ENCODE data around the gene UGP2.
A peak's percentile ranks its signal among the peaks of the same experiment; 100 is the strongest.

Gene UGP2

DNA sequence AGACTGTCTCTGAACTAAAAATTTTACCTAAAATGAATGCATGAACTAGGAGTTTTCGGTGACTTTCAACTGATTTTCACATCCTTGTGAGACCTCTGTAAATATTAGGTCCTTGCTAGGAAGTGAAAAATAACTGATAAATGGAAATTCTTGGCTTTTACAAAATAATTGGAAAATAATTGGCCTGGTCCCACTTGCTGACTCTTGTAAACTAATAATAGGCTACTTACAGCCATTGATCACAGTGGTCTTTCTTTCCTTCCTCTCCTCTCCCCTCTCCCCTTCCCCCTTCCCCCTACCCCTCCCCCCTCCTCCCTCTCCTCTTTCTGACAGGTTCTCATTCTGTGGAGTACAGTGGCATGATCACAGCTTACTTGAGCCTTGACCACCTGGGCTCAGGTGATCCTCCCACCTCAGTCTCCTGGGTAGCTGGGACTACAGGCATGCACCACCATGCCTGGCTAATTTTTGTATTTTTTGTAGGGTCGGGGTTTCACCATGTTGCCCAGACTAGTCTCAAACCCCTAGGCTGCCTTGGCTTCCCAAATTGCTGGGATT lies 38.3 kb downstream of the UGP2 start:
- H3K4me1 Mint-ChIP-seq (ENCODE audit: low read depth): no peaks in the 10 kb centered on the region
- intact Hi-C loops (cut with micrococcal nuclease): no loop called here
- H3K4me3 Mint-ChIP-seq: no peak overlapping the region
- no peak overlapping the region for H3K27ac Mint-ChIP-seq
- H3K36me3 Mint-ChIP-seq (ENCODE audit: low read depth): peaks cover 84% of the 10 kb centered on the region
- H3K27me3 Mint-ChIP-seq: no peaks in the 10 kb centered on the region
- H3K9me3 Mint-ChIP-seq: no peaks in the 10 kb centered on the region

DNA sequence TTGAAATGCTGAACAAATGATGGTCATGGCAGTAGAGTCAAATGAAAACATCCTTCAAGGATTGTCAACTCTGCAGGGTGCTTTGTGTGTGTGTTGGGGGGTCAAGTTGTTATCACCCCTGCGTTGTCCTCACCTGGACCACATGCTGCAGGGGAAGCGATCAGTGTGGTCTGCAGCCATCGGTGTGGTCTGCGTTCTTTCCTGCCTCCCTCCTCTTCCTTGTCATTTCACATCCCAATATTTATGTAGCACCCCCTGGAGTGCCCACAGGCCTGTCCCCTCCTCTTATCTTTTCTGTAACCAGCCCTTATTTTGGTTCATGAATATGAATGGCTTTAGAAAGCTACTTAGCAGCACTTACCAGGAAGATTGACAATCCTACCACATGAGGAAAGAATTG lies 38.9 kb downstream of the UGP2 start:
- H3K4me1 Mint-ChIP-seq (ENCODE audit: low read depth): no peaks in the 10 kb centered on the region
- H3K9me3 Mint-ChIP-seq: no peaks in the 10 kb centered on the region
- peak overlapping the region; percentile 17 for H3K27ac Mint-ChIP-seq
- no peak overlapping the region for H3K4me3 Mint-ChIP-seq
- H3K36me3 Mint-ChIP-seq (ENCODE audit: low read depth): peaks cover 85% of the 10 kb centered on the region
- no peaks in the 10 kb centered on the region for H3K27me3 Mint-ChIP-seq
- intact Hi-C loops (cut with micrococcal nuclease): no loop called here

DNA sequence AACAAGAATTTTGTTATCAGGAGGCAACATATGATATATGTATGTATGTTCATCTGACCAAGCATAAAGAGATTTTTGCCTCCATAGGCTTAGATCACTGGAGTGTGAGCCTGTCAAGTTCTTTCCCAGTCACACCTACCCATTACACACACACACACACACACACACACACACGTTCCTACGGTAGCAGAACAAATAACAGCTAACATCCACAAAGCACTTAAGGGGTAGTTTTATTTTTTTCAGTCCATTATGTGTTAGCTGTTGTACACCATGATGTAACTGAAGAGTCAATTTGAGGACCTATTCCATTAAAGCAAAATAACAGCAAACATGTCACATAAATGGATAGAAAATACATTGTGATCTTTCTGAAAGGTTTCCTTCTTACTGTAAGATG lies 39.5 kb downstream of the UGP2 start:
- intact Hi-C loops (cut with micrococcal nuclease): no loop called here
- peaks cover 83% of the 10 kb centered on the region for H3K36me3 Mint-ChIP-seq (ENCODE audit: low read depth)

DNA sequence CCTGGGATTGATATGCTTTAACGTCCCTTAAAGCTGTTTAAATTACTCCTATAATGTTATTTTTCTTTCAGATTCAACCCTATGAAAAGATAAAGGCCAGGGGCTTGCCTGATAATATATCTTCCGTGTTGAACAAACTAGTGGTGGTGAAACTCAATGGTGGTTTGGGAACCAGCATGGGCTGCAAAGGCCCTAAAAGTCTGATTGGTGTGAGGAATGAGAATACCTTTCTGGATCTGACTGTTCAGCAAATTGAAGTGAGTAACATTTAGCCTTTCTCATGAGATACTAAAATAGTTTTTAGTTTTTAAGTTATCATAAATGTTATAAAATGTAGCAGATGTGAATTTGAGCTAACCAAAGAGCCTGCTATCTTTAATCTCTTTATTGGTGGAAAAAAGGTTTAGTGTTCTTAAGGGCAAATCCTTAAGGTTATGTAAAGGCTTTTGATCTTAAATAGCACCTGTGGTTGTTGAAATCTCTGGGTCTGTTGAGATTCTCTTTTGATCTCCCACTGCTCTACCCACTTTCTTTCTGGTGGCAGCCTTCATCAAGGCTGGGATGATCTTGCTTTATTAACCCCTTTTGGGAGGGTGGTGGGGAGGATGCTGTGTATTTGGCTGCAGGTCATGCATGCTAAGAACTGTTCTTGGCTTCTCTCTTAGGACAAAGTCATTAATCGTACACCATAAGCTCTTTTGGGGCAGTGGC lies 40.9 kb downstream of the UGP2 start:
- H3K9me3 Mint-ChIP-seq: no peaks in the 10 kb centered on the region
- H3K36me3 Mint-ChIP-seq (ENCODE audit: low read depth): peaks cover 84% of the 10 kb centered on the region
- no peak overlapping the region for H3K27ac Mint-ChIP-seq
- no peaks in the 10 kb centered on the region for H3K4me1 Mint-ChIP-seq (ENCODE audit: low read depth)
- intact Hi-C loops (cut with micrococcal nuclease): no loop called here
- no peak overlapping the region for H3K4me3 Mint-ChIP-seq
- no peaks in the 10 kb centered on the region for H3K27me3 Mint-ChIP-seq

More for the DNA sequence above, 39.5 kb downstream of the UGP2 start:
- Mint-ChIP-seq H3K27ac (no peak overlapping the region), H3K27me3 (no peaks in the 10 kb centered on the region), H3K4me3 (no peak overlapping the region), H3K4me1 (ENCODE audit: low read depth) (no peaks in the 10 kb centered on the region), H3K9me3 (no peaks in the 10 kb centered on the region)

DNA sequence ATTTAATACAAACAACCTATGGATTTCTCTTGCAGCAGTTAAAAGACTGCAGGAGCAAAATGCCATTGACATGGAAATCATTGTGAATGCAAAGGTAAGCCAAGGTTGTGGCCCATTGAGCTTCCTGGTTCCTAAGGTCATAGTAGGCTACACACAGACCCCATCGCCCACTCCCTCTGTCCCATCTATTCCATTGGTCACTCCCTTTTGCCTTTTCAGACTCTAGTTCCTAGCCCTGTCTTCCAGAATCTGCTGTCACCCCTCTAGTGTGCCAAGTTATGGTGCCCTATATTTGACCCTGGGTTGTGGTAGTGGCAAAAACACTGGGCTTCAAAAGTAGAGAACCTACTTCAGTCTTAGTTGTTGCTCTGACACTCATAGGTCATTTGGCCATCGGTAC lies 44.7 kb downstream of the UGP2 start:
- Mint-ChIP-seq H3K36me3 (ENCODE audit: low read depth) (peaks cover 97% of the 10 kb centered on the region), H3K4me3 (no peak overlapping the region), H3K27me3 (no peaks in the 10 kb centered on the region), H3K27ac (peak overlapping the region; percentile 52), H3K9me3 (no peaks in the 10 kb centered on the region), H3K4me1 (ENCODE audit: low read depth) (no peaks in the 10 kb centered on the region)
- intact Hi-C loops (cut with micrococcal nuclease): no loop called here

DNA sequence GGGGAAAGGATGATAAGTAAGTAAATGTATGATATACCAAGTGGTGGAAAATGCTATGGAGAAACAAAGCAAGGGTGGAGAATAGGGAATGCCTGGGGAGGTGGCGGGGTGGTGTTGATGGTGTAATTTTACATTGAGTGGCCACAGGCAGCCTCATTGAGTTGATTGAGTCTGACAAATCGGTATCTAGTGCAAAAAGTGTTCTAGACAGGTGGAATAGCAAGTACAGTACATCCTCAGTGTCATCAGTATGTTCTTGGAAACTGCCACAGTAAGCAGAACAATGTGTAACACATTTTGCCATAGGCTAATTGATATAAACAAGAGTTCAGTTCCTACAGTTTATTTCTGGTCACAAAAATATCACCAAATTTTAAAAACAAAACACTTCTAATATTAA lies 46.4 kb downstream of the UGP2 start:
- H3K36me3 Mint-ChIP-seq (ENCODE audit: low read depth): peaks cover 91% of the 10 kb centered on the region
- no peaks in the 10 kb centered on the region for H3K27me3 Mint-ChIP-seq
- H3K27ac Mint-ChIP-seq: no peak overlapping the region
- H3K9me3 Mint-ChIP-seq: no peaks in the 10 kb centered on the region
- H3K4me3 Mint-ChIP-seq: no peak overlapping the region
- no peaks in the 10 kb centered on the region for H3K4me1 Mint-ChIP-seq (ENCODE audit: low read depth)
- intact Hi-C loops (cut with micrococcal nuclease): no loop called here

- peak overlapping the region; percentile 2 for H3K27ac Mint-ChIP-seq
- peaks cover 91% of the 10 kb centered on the region for H3K36me3 Mint-ChIP-seq (ENCODE audit: low read depth)
- H3K9me3 Mint-ChIP-seq: no peaks in the 10 kb centered on the region
- H3K4me3 Mint-ChIP-seq: no peak overlapping the region
- intact Hi-C loops (cut with micrococcal nuclease): no loop called here
- no peaks in the 10 kb centered on the region for H3K27me3 Mint-ChIP-seq
- no peaks in the 10 kb centered on the region for H3K4me1 Mint-ChIP-seq (ENCODE audit: low read depth)
These were observed 47.0 kb downstream of the UGP2 start for GRCh38 chr2:63888490-63889402.

- Mint-ChIP-seq H3K36me3 (ENCODE audit: low read depth) (peaks cover 90% of the 10 kb centered on the region), H3K4me3 (no peak overlapping the region), H3K9me3 (no peaks in the 10 kb centered on the region), H3K4me1 (ENCODE audit: low read depth) (no peaks in the 10 kb centered on the region), H3K27ac (no peak overlapping the region), H3K27me3 (no peaks in the 10 kb centered on the region)
- intact Hi-C loops (cut with micrococcal nuclease): no loop called here
These were observed 49.0 kb downstream of the UGP2 start for GRCh38 chr2:63890678-63891077.

DNA sequence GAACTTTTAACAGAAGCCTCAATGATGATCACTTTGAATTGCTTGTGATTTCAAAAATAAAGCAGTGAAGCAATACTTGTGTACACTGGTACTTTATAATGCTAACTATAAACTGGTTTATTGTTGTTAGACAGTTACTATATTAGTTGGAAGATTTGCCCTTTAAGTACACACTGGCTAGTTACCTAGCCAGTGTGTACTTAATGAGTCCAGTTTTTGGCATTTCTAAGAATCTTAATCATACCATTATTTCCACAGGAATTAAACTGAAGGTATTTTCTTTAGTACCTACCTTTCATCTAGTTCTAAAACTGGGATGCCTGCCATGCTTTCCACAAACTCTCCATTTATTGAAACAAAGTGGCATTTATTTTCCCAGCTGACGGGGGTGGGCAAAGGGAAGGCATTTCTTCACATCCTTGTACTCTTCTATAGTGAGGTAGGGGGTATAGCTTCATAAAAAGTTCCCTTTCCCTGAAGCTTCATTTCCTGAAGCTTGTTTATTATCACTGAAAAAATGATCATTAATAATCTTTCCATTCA lies 49.9 kb downstream of the UGP2 start:
- intact Hi-C loops (cut with micrococcal nuclease): no loop called here

GRCh38 chr2:63893163-63893562 lies 51.5 kb downstream of the UGP2 start:
- intact Hi-C loops (cut with micrococcal nuclease): no loop called here
- H3K27ac Mint-ChIP-seq: no peak overlapping the region
- H3K9me3 Mint-ChIP-seq: no peaks in the 10 kb centered on the region
- no peaks in the 10 kb centered on the region for H3K27me3 Mint-ChIP-seq
- H3K4me1 Mint-ChIP-seq (ENCODE audit: low read depth): no peaks in the 10 kb centered on the region
- peaks cover 91% of the 10 kb centered on the region for H3K36me3 Mint-ChIP-seq (ENCODE audit: low read depth)
- no peak overlapping the region for H3K4me3 Mint-ChIP-seq

More for the DNA sequence above, 49.9 kb downstream of the UGP2 start:
- Mint-ChIP-seq H3K27ac (no peak overlapping the region), H3K27me3 (no peaks in the 10 kb centered on the region), H3K36me3 (ENCODE audit: low read depth) (peaks cover 91% of the 10 kb centered on the region), H3K9me3 (no peaks in the 10 kb centered on the region), H3K4me3 (no peak overlapping the region), H3K4me1 (ENCODE audit: low read depth) (no peaks in the 10 kb centered on the region)

GRCh38 chr2:63894167-63894566 lies 52.5 kb downstream of the UGP2 start:
- peaks cover 90% of the 10 kb centered on the region for H3K36me3 Mint-ChIP-seq (ENCODE audit: low read depth)
- H3K4me3 Mint-ChIP-seq: no peak overlapping the region
- intact Hi-C loops (cut with micrococcal nuclease): no loop called here
- no peaks in the 10 kb centered on the region for H3K27me3 Mint-ChIP-seq
- no peak overlapping the region for H3K27ac Mint-ChIP-seq
- no peaks in the 10 kb centered on the region for H3K4me1 Mint-ChIP-seq (ENCODE audit: low read depth)
- H3K9me3 Mint-ChIP-seq: no peaks in the 10 kb centered on the region

DNA sequence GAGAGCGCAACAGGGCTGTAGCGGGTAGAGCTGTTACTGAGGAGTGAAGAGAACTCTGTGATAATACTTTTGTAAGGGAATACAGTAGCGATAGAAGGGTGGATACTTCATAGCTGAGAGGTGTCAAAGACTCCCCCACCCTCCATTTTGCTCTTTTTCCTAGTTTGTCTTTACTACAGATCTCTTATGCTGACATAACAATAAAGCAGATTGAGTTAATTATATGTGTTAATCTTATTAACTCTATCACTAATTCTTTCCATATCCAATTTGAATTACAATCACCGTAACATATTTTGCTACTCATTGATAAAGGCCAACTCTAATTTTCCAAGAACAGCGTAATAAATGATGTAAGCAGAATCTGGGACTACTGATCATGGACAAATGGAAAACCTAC lies 57.1 kb downstream of the UGP2 start:
- Mint-ChIP-seq H3K4me3 (no peak overlapping the region), H3K36me3 (ENCODE audit: low read depth) (peaks cover 94% of the 10 kb centered on the region), H3K4me1 (ENCODE audit: low read depth) (no peaks in the 10 kb centered on the region), H3K27ac (no peak overlapping the region), H3K27me3 (no peaks in the 10 kb centered on the region), H3K9me3 (peaks cover 10% of the 10 kb centered on the region)
- intact Hi-C loops (cut with micrococcal nuclease): no loop called here

GRCh38 chr2:63899639-63900038 lies 57.9 kb downstream of the UGP2 start:
- H3K27ac Mint-ChIP-seq: no peak overlapping the region
- peaks cover 94% of the 10 kb centered on the region for H3K36me3 Mint-ChIP-seq (ENCODE audit: low read depth)
- H3K4me1 Mint-ChIP-seq (ENCODE audit: low read depth): no peaks in the 10 kb centered on the region
- H3K4me3 Mint-ChIP-seq: no peak overlapping the region
- intact Hi-C loops (cut with micrococcal nuclease): no loop called here
- H3K27me3 Mint-ChIP-seq: no peaks in the 10 kb centered on the region
- peaks cover 10% of the 10 kb centered on the region for H3K9me3 Mint-ChIP-seq

DNA sequence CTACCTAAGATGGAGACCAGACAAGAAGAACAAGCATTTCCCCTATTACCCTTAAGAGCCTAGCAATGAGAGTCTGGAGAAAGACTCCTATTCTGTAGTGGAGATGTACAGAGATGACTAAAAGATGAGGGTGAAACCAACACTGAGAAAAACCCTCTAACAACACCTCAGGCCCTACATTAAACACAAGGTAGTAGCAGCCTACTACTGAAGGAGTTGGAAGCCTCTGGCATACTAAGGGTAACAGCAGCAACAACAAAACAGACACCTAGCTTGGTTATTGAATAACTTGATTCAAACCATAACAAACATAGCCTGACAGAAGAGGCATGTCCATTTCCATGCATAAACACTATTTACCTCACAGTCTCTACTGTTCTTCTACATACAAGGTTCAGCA lies 60.5 kb downstream of the UGP2 start:
- H3K36me3 Mint-ChIP-seq (ENCODE audit: low read depth): peaks cover 93% of the 10 kb centered on the region
- no peak overlapping the region for H3K4me3 Mint-ChIP-seq
- no peaks in the 10 kb centered on the region for H3K27me3 Mint-ChIP-seq
- intact Hi-C loops (cut with micrococcal nuclease): no loop called here
- H3K27ac Mint-ChIP-seq: no peak overlapping the region
- H3K9me3 Mint-ChIP-seq: peaks cover 18% of the 10 kb centered on the region
- no peaks in the 10 kb centered on the region for H3K4me1 Mint-ChIP-seq (ENCODE audit: low read depth)

All from dendritic cell treated with granulocyte-macrophage colony-stimulating factor and Interleukin-4, amounts not matched to agents 40 ng/mL and 50 ng/mL, for 4 days (primary cell).